GM19023 (cell line): ENCODE measurements around the gene PLAGL2.
"Not testable (repeated sequence)": the region's sequence is repeated elsewhere in the genome, so short reads cannot be mapped to it uniquely, and the experiment has no call there.

Source experiments
- ATAC-seq: cut with Tn5 transposase; IDR thresholded peaks from one replicate; pipeline ENCODE4 v1.9.1; 2021; ENCODE audit warnings: mild to moderate bottlenecking, moderate library complexity; ENCODE audit not compliant: unreplicated experiment

The PLAGL2 gene

DNA sequence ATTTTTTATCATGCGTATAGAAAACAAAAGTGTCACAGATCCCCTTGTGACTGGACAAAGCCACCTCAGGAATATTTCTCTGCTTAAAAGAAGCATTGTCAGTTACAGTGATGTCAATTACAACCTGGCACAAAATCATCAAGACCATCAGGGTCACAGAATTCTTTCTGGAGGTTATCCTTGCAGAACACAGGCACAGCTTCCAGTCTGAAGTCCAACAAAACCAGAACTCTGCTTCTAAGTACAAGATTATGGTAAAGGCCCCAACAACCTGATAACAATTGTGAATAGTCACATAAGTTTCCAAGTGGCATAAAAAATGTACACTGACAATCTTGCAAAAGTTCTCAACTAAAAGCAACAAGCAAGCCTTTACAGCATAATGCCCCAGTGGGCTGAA lies 21.0 kb downstream of the PLAGL2 start:
- ATAC-seq, result no peak

DNA sequence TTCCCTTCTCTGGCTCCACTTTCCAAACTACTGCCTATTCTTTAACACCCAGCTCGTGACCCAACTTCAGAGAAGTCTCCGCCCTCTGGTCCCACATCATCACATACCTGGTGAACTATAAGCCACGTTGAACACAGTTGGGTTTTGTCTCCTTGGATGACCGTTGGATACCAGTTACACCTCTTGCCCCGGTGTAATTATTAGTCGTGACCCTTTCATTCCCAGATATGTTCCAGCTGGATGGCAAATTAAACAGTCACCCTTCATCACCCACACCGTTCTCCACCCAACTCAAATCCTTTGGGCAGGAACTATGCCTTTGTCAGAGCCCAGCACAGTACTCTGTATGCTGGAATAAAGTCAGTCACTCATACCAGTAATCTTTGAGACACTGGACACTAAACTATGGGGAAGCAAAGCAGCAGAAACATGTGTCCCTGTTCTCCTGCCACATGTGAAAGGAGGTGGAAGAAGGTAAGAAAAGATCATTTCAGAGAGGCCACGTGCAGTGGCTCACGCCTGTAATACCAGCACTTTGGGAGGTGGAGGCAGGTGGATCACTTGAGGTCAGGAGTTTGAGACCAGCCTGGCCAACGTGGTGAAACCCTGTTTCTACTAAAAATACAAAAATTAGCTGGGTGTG lies 22.5 kb downstream of the PLAGL2 start:
- no peak for ATAC-seq

DNA sequence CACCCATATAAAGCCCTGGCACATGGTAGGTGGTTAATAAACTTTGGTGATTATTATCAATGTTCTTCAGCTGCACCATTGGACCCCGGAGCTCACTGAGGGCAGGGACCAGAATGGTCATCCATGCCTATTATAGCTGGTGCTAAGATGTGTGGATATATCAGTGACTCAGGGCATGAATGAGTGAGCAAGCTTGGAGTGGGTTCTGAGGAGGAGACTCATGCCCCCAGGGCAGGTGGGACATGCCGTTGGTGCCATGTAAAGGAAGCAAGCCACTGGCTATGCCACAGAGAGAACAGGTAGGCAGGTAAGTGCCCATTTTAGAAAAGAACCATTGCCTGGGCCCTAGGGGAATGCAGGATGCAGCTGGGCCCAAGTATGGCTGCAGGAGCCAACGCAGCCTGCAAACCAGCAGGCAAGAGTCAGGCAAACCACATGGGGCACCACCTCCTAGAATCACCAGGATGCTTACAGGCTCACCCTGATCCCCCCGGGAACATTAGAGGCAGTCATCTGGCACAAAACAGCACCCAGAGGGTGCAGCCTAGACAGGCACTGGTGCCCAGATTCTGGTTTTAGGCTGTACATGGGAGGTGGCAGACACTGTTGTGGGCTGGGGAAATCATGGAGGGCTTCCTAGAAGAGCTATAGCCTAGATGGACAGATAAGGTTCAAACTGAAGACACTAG lies 23.5 kb downstream of the PLAGL2 start:
- no peak for ATAC-seq

DNA sequence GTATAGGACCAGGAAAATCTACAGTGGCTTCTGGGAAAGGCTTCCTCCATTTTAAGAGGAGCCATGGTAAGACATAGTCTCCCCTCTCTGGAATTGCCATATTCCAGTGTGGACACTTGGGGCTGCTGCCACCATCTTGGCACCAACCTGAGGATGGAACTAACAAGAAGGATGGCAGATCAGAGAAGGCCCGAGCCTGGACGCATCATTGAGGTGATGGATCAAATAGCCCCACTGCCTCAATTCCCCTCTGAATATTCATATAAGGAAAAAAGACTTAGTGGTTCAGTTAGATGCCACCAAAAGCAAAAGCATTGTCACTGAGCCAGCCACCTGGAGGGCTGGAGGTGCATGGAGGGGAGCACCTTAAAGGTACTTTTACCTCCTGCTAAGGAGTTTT lies 25.9 kb downstream of the PLAGL2 start:
- no peak for ATAC-seq

GRCh38 chr20:32179934-32180333 lies 27.6 kb downstream of the PLAGL2 start:
- ATAC-seq, result no peak

GRCh38 chr20:32179515-32179914 lies 28.0 kb downstream of the PLAGL2 start:
- ATAC-seq, result no peak

DNA sequence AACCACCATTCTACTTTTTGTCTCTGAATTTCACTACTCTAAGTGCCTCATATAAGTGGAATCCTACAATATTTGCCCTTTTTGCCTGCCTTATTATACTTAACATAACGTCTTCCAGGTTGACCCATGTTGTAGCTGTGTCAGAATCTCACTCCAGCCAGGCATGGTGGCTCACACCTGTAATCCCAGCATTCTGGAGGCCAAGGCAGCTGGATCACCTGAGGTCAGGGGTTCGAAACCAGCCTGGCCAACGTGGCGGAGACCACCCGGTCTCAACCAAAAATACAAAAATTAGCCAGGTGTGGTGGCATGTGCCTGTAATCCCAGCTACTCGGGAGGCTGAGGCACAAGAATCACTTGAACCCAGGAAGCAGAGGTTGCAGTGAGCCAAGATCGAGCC lies 29.8 kb downstream of the PLAGL2 start:
- not testable (repeated sequence) for ATAC-seq

DNA sequence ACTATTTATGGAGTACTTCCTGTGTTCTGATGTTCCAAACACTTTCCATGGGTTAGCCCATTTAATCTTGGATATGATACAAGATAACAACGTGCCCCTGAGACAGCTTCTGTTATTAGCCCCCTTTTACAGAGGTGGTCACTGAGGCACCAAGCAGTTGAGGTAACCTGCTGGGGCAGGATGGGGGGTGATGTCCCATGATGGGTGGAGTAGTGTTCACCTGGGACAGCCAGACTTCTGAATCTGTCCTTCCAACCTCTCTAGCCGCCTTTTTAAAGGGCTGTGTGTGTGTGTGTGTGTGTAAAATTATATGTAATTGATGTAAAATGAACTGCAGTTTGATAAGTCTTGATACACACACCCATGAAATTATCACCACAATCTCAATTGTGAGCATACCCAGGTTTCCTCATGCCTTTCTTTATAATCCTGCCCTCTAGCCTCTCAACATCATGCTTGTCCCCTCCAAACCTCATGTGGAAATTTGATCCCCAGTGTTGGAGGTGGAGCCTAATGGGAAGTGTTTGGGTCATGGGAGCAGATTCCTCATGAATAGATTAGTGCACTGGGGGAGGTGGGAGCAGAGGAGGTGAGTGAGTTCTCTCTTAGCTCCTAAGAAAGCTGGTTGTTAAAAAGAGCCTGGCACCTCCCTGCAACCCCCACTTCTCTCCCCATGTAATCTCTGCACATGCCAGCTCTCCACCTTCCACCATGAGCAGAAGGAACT lies 39.2 kb downstream of the PLAGL2 start:
- no peak for ATAC-seq

DNA sequence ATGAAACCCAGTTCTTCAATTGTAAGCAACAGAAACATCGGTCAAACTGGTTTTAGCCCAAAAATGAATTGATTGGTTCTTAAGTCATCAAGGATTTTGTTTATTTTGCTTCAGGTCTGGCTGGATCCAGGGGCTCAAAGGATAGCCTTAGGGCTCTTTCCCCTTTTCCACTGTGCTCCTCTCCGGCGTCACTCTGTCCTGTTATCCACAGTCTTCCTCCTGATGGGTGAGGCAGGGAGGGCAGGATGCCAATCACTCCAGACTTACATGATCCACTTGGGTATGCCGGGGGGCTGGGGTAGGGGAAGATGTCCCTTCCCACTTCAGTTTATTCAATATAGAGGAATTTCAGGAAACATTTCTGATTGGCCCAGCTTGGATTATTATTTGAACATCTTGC lies 40.0 kb downstream of the PLAGL2 start:
- ATAC-seq, result no peak

- ATAC-seq, result no peak
These were observed 41.6 kb downstream of the PLAGL2 start for GRCh38 chr20:32165836-32166545.

GRCh38 chr20:32164984-32165735 lies 42.4 kb downstream of the PLAGL2 start:
- no peak for ATAC-seq

DNA sequence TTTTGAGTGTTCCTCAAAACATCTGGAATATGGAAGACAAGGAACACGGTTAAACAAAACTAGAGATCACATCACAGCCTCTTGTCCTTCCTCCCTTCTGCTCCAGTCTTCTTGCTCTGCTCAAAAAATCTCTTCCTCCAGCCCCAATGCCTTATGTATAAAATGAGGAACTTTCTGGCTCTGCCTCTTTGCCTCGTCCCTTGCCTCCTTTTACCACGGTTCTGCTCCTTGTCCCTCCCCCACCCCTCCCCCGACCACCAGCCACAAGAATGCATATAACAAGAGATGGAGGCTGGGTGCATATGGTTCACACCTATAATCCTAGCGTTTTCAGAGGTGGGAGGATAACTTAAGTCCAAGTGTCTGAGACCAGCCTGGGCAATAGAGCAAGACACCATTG lies 43.6 kb downstream of the PLAGL2 start:
- ATAC-seq, result no peak

GRCh38 chr20:32162351-32162750 lies 45.2 kb downstream of the PLAGL2 start:
- ATAC-seq, result no peak

- ATAC-seq, result no peak
These were observed 47.2 kb downstream of the PLAGL2 start for GRCh38 chr20:32160341-32160740.

- no peak for ATAC-seq
These were observed 47.7 kb downstream of the PLAGL2 start for GRCh38 chr20:32159766-32160221.

DNA sequence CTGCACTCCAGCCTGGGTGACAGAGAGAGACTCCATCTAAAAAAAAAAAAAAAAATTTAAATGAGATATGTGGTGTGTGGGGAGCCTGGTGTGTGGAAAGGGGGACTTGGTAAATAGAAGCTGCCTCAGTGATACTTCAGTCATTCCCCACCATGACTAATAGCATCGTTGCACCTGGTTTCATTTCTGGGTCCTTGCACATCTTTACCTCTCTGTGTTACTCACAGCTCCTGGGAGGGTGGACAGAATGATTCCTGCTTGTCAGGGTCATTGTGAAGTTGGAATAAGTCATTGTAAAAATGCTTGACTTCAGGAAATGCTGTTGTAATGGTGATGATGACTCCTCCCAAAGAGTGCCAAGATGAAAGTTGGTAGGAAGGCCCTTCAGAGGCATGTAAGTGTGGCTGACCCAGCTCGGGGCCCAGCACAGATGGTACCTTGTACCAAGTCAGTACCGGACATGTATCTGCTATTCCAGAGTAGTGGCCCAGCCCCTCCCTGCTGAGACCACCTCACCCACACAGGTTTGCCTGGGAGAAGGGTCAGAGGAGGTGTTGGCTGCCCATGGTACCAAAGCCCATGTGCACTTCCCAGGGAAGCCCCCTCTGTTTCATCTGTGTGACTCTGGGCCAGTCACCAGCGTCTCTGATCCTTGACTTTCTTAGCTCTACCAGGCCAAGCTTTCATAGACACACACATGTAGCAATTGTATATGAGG lies 48.4 kb downstream of the PLAGL2 start:
- no peak for ATAC-seq

DNA sequence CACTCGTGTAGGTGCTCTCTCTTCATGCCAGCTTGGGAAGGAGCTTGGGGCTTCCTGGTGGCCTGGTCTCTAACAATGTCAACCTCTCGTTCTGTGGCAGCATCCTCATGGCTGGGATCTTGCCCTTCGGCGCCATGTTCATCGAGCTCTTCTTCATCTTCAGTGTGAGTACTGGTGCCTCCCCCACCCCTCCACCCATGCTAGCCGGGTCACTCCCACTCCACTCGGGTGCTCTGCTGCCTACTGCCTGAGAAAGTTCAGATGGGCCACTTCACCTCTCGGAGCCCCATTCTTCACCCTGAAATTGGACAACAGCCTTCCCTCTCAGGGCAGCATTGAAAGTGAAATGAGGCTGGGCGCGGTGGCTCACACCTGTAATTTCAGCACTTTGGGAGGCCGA lies 49.2 kb downstream of the PLAGL2 start:
- ATAC-seq, result no peak

DNA sequence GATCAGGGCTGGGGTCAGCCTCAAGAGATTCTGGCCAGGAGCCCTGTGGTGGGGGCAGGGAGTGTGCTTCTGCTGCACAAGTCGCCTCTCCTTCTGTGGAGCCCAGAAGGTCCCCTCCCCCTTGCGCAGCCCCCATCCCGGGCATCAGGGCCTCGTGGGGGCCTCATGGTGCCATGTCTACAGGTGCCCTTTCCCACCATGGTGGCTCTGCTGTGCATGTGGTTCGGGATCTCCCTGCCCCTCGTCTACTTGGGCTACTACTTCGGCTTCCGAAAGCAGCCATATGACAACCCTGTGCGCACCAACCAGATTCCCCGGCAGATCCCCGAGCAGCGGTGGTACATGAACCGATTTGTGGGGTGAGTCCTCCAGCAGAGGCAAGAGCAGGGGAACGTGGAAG lies 49.9 kb downstream of the PLAGL2 start:
- no peak for ATAC-seq

- peak; percentile 59 for ATAC-seq
These were observed 52.2 kb downstream of the PLAGL2 start for GRCh38 chr20:32155017-32155981.
